RWPE2 (cell line): ENCODE data around the gene SEMA4F.
A peak's percentile ranks its signal among the peaks of the same experiment; 100 is the strongest.

Experiments used
- ATAC-seq: fragments of 200-7000 bp; cut with Tn5 transposase; 3 replicates; pipeline ENCODE4 v1.9.1; 2021; ENCODE audit warnings: low read depth
- DNase-seq: peaks from one replicate; pipeline ENCODE4 v3.0.0-alpha.2; 2020; ENCODE audit warnings: low spot score
- H3K27ac ChIP-seq: fragments of 450-650 bp; 2 replicates; pipeline ENCODE4 v1.5.1; 2017; ENCODE audit warnings: mild to moderate bottlenecking; ENCODE audit not compliant: poor library complexity, severe bottlenecking
- H3K27me3 ChIP-seq: fragments of 250-450 bp; sonication (Bioruptor Pico); 2 replicates; pipeline ENCODE4 v1.5.1; 2021; ENCODE audit warnings: mild to moderate bottlenecking, moderate library complexity; ENCODE audit not compliant: insufficient read depth, poor library complexity, severe bottlenecking
- H3K36me3 ChIP-seq: fragments of 250-450 bp; sonication (Bioruptor Pico); 2 replicates; pipeline ENCODE4 v1.5.1; 2020; ENCODE audit warnings: low read depth, mild to moderate bottlenecking, moderate library complexity
- H3K4me1 ChIP-seq: fragments of 250-450 bp; sonication (Bioruptor Pico); 2 replicates; pipeline ENCODE4 v1.5.1; 2021; ENCODE audit warnings: mild to moderate bottlenecking, moderate library complexity; ENCODE audit not compliant: insufficient read depth, poor library complexity, severe bottlenecking
- H3K4me3 ChIP-seq: fragments of 250-450 bp; sonication (Bioruptor Pico); 2 replicates; pipeline ENCODE4 v1.5.1; 2021; ENCODE audit warnings: mild to moderate bottlenecking, moderate library complexity; ENCODE audit not compliant: severe bottlenecking
- H3K9me3 ChIP-seq: fragments of 250-450 bp; sonication (Bioruptor Pico); 2 replicates; pipeline ENCODE4 v1.5.1; 2021; ENCODE audit warnings: mild to moderate bottlenecking, moderate library complexity; ENCODE audit not compliant: severe bottlenecking
- TF ChIP-seq, protein P1 (sequence below): fragments of 450-650 bp; IDR thresholded peaks from one replicate; pipeline ENCODE4 v1.5.1; 2017; ENCODE audit warnings: mild to moderate bottlenecking, moderate library complexity; ENCODE audit not compliant: poor library complexity, severe bottlenecking

Gene SEMA4F

DNA sequence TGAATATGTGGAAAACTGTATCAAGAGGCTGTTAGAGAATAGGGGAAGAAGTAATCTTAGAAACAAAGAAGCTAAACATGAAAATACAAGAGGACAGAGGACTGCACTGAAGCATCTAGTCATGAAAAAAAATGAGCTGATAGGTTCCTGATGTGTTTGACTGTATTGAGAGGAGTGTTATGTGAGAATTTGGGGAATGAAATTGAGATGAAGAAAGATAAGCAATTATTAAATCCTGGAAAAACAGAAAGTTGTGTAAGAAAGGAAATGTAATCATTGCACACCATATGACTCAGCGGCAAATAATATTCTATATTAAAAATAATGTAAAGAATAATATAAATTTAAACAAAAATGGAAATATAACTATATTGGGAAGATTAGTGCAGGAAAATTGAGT lies 71.2 kb downstream of the SEMA4F start:
- Histone ChIP-seq H3K9me3 (no peaks in the 10 kb centered on the region), H3K27ac (peak overlapping the region; percentile 23), H3K27me3 (no peaks in the 10 kb centered on the region), H3K4me3 (no peak overlapping the region), H3K4me1 (peaks cover 8% of the 10 kb centered on the region), H3K36me3 (no peaks in the 10 kb centered on the region)
- DNase-seq (no peak), ATAC-seq (peak; percentile 38; the same call in 1 of the 3 replicates)
- TF ChIP-seq, protein P1, sequence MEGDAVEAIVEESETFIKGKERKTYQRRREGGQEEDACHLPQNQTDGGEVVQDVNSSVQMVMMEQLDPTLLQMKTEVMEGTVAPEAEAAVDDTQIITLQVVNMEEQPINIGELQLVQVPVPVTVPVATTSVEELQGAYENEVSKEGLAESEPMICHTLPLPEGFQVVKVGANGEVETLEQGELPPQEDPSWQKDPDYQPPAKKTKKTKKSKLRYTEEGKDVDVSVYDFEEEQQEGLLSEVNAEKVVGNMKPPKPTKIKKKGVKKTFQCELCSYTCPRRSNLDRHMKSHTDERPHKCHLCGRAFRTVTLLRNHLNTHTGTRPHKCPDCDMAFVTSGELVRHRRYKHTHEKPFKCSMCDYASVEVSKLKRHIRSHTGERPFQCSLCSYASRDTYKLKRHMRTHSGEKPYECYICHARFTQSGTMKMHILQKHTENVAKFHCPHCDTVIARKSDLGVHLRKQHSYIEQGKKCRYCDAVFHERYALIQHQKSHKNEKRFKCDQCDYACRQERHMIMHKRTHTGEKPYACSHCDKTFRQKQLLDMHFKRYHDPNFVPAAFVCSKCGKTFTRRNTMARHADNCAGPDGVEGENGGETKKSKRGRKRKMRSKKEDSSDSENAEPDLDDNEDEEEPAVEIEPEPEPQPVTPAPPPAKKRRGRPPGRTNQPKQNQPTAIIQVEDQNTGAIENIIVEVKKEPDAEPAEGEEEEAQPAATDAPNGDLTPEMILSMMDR: no peak

GRCh38 chr2:74728842-74729241 lies 74.8 kb downstream of the SEMA4F start:
- DNase-seq (no peak), ATAC-seq (no peak)
- no peaks in the 10 kb centered on the region for H3K27me3 ChIP-seq
- TF ChIP-seq, protein P1: no peak
- H3K4me3 ChIP-seq: no peak overlapping the region
- H3K36me3 ChIP-seq: no peaks in the 10 kb centered on the region
- H3K4me1 ChIP-seq: peaks cover 8% of the 10 kb centered on the region
- no peaks in the 10 kb centered on the region for H3K9me3 ChIP-seq
- no peak overlapping the region for H3K27ac ChIP-seq

GRCh38 chr2:74730530-74730929 lies 76.5 kb downstream of the SEMA4F start:
- TF ChIP-seq, protein P1: no peak
- H3K27ac ChIP-seq: no peak overlapping the region
- no peaks in the 10 kb centered on the region for H3K27me3 ChIP-seq
- no peaks in the 10 kb centered on the region for H3K9me3 ChIP-seq
- ATAC-seq (no peak), DNase-seq (no peak)
- H3K36me3 ChIP-seq: no peaks in the 10 kb centered on the region
- H3K4me1 ChIP-seq: peaks cover 13% of the 10 kb centered on the region
- no peak overlapping the region for H3K4me3 ChIP-seq
